Measurements from ENCODE around the gene GPR39. TPM values are rescaled to one million over a fixed set of nuclear protein-coding genes. Genes with fewer than 3 reads are reported as not detected.

GPR39 gene
- total RNA-seq, 1 donor from 2014 or later, result not detected

- H3K27me3 ChIP-seq, result no peaks in the 10 kb centered on the region
- no peaks in the 10 kb centered on the region for H3K36me3 ChIP-seq
- H3K9me3 ChIP-seq, result no peaks in the 10 kb centered on the region
- no peaks in the 10 kb centered on the region for H3K4me1 ChIP-seq
- intact Hi-C loops (cut with DNase I), result no loop called here
- TF ChIP-seq CTCF (IDR thresholded peaks at IDR 0.05) (no peak), POLR2A (IDR thresholded peaks at IDR 0.05) (no peak), POLR2AphosphoS5 (IDR thresholded peaks at IDR 0.05; ENCODE audit: insufficient read depth in 1 of 2, low read depth in 1 of 2) (no peak)
- H3K27ac ChIP-seq, result no peak overlapping the region
- H3K4me3 ChIP-seq, result no peak overlapping the region
- DNase-seq (ENCODE audit: extremely low spot score in 2 of 2), result peak; percentile 52 to 56
These were observed 12.7 kb downstream of the GPR39 start for GRCh38 chr2:132429351-132429750.

- Histone ChIP-seq H3K27ac (no peak overlapping the region), H3K4me1 (no peaks in the 10 kb centered on the region), H3K36me3 (no peaks in the 10 kb centered on the region), H3K27me3 (no peaks in the 10 kb centered on the region), H3K4me3 (no peak overlapping the region), H3K9me3 (no peaks in the 10 kb centered on the region)
- TF ChIP-seq CTCF (IDR thresholded peaks at IDR 0.05) (no peak), POLR2A (IDR thresholded peaks at IDR 0.05) (no peak), POLR2AphosphoS5 (IDR thresholded peaks at IDR 0.05; ENCODE audit: insufficient read depth in 1 of 2, low read depth in 1 of 2) (no peak)
- intact Hi-C loops (cut with DNase I), result no loop called here
- DNase-seq (ENCODE audit: extremely low spot score in 2 of 2), result peak; percentile 37 to 61
These were observed 13.5 kb downstream of the GPR39 start for GRCh38 chr2:132429941-132430573.

GRCh38 chr2:132430895-132431294 is 14.3 kb downstream of the GPR39 start:
- DNase-seq (ENCODE audit: extremely low spot score in 2 of 2), result peak; percentile 34 to 62
- intact Hi-C loops (cut with DNase I), result no loop called here
- no peaks in the 10 kb centered on the region for H3K27me3 ChIP-seq
- no peaks in the 10 kb centered on the region for H3K9me3 ChIP-seq
- no peaks in the 10 kb centered on the region for H3K36me3 ChIP-seq
- no peak overlapping the region for H3K4me3 ChIP-seq
- no peak overlapping the region for H3K27ac ChIP-seq
- TF ChIP-seq POLR2A (IDR thresholded peaks at IDR 0.05), result no peak
- no peak for TF ChIP-seq CTCF (IDR thresholded peaks at IDR 0.05)
- TF ChIP-seq POLR2AphosphoS5 (IDR thresholded peaks at IDR 0.05; ENCODE audit: insufficient read depth in 1 of 2, low read depth in 1 of 2), result no peak
- no peaks in the 10 kb centered on the region for H3K4me1 ChIP-seq

GRCh38 chr2:132437852-132438669 is 21.5 kb downstream of the GPR39 start:
- no peaks in the 10 kb centered on the region for H3K27me3 ChIP-seq
- DNase-seq (ENCODE audit: extremely low spot score in 2 of 2), result peak in 1 of 2 donors; percentile 56
- no peaks in the 10 kb centered on the region for H3K9me3 ChIP-seq
- H3K4me3 ChIP-seq, result no peak overlapping the region
- H3K4me1 ChIP-seq, result no peaks in the 10 kb centered on the region
- H3K36me3 ChIP-seq, result no peaks in the 10 kb centered on the region
- intact Hi-C loops (cut with DNase I), result no loop called here
- TF ChIP-seq POLR2A (IDR thresholded peaks at IDR 0.05), result no peak
- no peak for TF ChIP-seq POLR2AphosphoS5 (IDR thresholded peaks at IDR 0.05; ENCODE audit: insufficient read depth in 1 of 2, low read depth in 1 of 2)
- no peak for TF ChIP-seq CTCF (IDR thresholded peaks at IDR 0.05)
- H3K27ac ChIP-seq, result no peak overlapping the region

- TF ChIP-seq POLR2A (IDR thresholded peaks at IDR 0.05) (no peak), POLR2AphosphoS5 (IDR thresholded peaks at IDR 0.05; ENCODE audit: insufficient read depth in 1 of 2, low read depth in 1 of 2) (no peak), CTCF (IDR thresholded peaks at IDR 0.05) (no peak)
- Histone ChIP-seq H3K27ac (no peak overlapping the region), H3K9me3 (no peaks in the 10 kb centered on the region), H3K36me3 (no peaks in the 10 kb centered on the region), H3K4me3 (no peak overlapping the region), H3K4me1 (no peaks in the 10 kb centered on the region), H3K27me3 (no peaks in the 10 kb centered on the region)
- DNase-seq (ENCODE audit: extremely low spot score in 2 of 2), result peak in 1 of 2 donors; percentile 34
- intact Hi-C loops (cut with DNase I), result no loop called here
These were observed 22.1 kb downstream of the GPR39 start for GRCh38 chr2:132438691-132439090.

Data from vagina (tissue), 2 donors.